Esophagus squamous epithelium (tissue), 4 donors: ENCODE results near the gene RIMOC1.

ENCODE experiments used
- POLR2A ChIP-seq, 4 donors: fragments of 450-650 bp; IDR thresholded peaks; one replicate each; pipeline ENCODE4 v1.6.1; 2017; ENCODE audit warnings: antibody characterized with exemption in 4 of 4, mild to moderate bottlenecking in 4 of 4, moderate library complexity in 3 of 4
- TF ChIP-seq, protein P1 (sequence below), 6 experiments: fragments of 450-650 bp in 4 of 6; fragments of 200-600 bp in 2 of 6; sonication (generic) in 2 of 6; IDR thresholded peaks; one replicate each; pipeline ENCODE4 v1.5.1; 2016 to 2019; ENCODE audit warnings: antibody characterized with exemption in 6 of 6, mild to moderate bottlenecking in 4 of 6, moderate library complexity in 4 of 6

DNA sequence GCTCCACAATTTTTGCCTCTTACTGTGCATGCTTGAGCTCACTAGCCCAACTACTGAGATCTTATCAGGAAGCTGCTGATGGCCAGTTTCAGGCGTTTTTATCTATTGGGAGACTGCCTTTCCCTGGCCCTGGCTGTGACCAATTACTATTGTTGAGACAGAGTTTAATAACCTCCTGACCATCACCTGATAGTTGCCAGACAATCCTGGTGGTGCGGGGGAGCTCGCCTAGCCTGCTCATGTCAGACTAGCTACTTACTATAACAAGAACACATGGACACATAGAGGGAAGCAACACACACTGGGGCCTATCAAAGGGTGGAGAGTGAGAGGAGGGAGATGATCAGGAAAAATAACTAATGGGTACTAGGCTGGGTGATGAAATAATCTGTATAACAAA lies 20.9 kb upstream of the RIMOC1 start:
- TF ChIP-seq, protein P1, sequence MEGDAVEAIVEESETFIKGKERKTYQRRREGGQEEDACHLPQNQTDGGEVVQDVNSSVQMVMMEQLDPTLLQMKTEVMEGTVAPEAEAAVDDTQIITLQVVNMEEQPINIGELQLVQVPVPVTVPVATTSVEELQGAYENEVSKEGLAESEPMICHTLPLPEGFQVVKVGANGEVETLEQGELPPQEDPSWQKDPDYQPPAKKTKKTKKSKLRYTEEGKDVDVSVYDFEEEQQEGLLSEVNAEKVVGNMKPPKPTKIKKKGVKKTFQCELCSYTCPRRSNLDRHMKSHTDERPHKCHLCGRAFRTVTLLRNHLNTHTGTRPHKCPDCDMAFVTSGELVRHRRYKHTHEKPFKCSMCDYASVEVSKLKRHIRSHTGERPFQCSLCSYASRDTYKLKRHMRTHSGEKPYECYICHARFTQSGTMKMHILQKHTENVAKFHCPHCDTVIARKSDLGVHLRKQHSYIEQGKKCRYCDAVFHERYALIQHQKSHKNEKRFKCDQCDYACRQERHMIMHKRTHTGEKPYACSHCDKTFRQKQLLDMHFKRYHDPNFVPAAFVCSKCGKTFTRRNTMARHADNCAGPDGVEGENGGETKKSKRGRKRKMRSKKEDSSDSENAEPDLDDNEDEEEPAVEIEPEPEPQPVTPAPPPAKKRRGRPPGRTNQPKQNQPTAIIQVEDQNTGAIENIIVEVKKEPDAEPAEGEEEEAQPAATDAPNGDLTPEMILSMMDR (IDR thresholded peaks at IDR 0.05): no peak
- no peak for TF ChIP-seq POLR2A (IDR thresholded peaks at IDR 0.05)
